Prostate gland (tissue), 2 donors: ENCODE data around the gene SPEM3.

Experiments used
- POLR2A ChIP-seq: fragments of 450-650 bp; IDR thresholded peaks from one replicate; pipeline ENCODE4 v1.6.1; 2016; ENCODE audit warnings: antibody characterized with exemption, mild to moderate bottlenecking
- POLR2AphosphoS5 ChIP-seq: sonication (generic); formaldehyde crosslinking; IDR thresholded peaks from one replicate; pipeline ENCODE4 v1.6.1; 2017; ENCODE audit warnings: antibody characterized with exemption
- TF ChIP-seq, protein P1 (sequence below), 4 experiments: fragments of 200-600 bp in 2 of 4; fragments of 450-650 bp in 2 of 4; sonication (generic) in 2 of 4; IDR thresholded peaks; 1 replicate in 3 of 4; 2 replicates in 1 of 4; pipeline ENCODE4 v1.5.1; 2016 to 2019; ENCODE audit warnings: antibody characterized with exemption in 4 of 4, mild to moderate bottlenecking in 2 of 4, moderate library complexity in 2 of 4

GRCh38 chr17:7445619-7445968 lies 16.9 kb downstream of the SPEM3 start:
- TF ChIP-seq POLR2A (no peak), POLR2AphosphoS5 (no peak)
- TF ChIP-seq, protein P1, sequence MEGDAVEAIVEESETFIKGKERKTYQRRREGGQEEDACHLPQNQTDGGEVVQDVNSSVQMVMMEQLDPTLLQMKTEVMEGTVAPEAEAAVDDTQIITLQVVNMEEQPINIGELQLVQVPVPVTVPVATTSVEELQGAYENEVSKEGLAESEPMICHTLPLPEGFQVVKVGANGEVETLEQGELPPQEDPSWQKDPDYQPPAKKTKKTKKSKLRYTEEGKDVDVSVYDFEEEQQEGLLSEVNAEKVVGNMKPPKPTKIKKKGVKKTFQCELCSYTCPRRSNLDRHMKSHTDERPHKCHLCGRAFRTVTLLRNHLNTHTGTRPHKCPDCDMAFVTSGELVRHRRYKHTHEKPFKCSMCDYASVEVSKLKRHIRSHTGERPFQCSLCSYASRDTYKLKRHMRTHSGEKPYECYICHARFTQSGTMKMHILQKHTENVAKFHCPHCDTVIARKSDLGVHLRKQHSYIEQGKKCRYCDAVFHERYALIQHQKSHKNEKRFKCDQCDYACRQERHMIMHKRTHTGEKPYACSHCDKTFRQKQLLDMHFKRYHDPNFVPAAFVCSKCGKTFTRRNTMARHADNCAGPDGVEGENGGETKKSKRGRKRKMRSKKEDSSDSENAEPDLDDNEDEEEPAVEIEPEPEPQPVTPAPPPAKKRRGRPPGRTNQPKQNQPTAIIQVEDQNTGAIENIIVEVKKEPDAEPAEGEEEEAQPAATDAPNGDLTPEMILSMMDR (IDR thresholded peaks at IDR 0.05): no peak
